ENCODE measurements around the gene C2orf49. TPM values are rescaled to one million over a fixed set of nuclear protein-coding genes. Genes with fewer than 3 reads are reported as not detected.
A peak's percentile ranks its signal among the peaks of the same experiment; 100 is the strongest.
"Not testable (repeated sequence)": the region's sequence is repeated elsewhere in the genome, so short reads cannot be mapped to it uniquely, and the experiment has no call there.

C2orf49 gene
- total RNA-seq, 1 donor from 2014 or later = 21.2 TPM

GRCh38 chr2:105320651-105321215 is 16.6 kb upstream of the C2orf49 start:
- no peak for TF ChIP-seq CTCF (conservative IDR thresholded peaks at IDR 0.05; ENCODE audit: low read depth, low read length)
- DNase-seq (ENCODE audit: low read depth) = no peak
- H3K4me3 ChIP-seq (ENCODE audit: low read depth, low read length) = no peak overlapping the region

- TF ChIP-seq CTCF (conservative IDR thresholded peaks at IDR 0.05; ENCODE audit: low read depth, low read length) = no peak
- no peak overlapping the region for H3K4me3 ChIP-seq (ENCODE audit: low read depth, low read length)
- no peak for DNase-seq (ENCODE audit: low read depth)
Observed at GRCh38 chr2:105321875-105322646, 15.3 kb upstream of the C2orf49 start.

DNA sequence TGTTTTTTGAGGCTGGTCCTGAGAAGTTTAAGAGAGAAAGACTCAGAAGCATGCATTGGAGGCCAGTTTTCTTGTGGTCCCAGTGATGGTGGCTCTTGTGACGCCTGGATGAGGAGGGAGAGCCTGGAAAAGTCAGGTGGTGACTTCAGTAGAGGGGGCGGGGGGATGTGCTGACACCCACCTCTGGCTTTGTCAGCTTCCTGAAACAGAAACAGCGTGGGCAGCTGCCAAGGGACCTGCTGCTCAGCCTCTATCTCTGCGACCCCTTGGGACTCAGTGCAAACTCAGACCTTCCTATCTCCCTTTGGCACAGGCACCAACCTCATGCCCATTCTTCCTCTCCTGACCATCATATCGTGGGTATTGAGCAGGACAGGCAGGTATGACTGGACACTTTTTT is 14.2 kb upstream of the C2orf49 start:
- no peak for DNase-seq (ENCODE audit: low read depth)
- no peak for TF ChIP-seq CTCF (conservative IDR thresholded peaks at IDR 0.05; ENCODE audit: low read depth, low read length)
- H3K4me3 ChIP-seq (ENCODE audit: low read depth, low read length) = no peak overlapping the region

DNA sequence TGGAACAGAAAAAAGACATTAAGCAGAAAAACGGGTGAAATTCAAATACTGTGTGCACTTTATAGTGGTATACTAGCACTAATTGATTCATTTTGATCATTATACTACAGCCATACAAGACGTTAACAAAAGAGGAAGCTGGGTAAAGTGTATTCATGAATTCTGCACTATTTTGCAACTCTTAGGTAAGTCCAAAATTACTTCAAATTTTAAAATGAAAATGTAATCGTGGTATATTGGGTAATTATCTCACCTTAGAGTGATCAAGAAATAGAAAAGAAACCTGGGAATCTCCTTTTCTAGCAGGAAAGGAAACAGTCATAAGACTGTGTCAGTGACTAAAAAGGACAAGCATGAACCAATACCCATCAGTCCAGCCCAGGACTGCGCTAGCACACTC is 13.2 kb upstream of the C2orf49 start:
- H3K4me3 ChIP-seq (ENCODE audit: low read depth, low read length) = no peak overlapping the region
- TF ChIP-seq CTCF (conservative IDR thresholded peaks at IDR 0.05; ENCODE audit: low read depth, low read length) = no peak
- DNase-seq (ENCODE audit: low read depth) = no peak

- TF ChIP-seq CTCF (conservative IDR thresholded peaks at IDR 0.05; ENCODE audit: low read depth, low read length) = no peak
- peak; percentile 54 for DNase-seq (ENCODE audit: low read depth)
Observed at GRCh38 chr2:105324732-105325131, 12.6 kb upstream of the C2orf49 start.

DNA sequence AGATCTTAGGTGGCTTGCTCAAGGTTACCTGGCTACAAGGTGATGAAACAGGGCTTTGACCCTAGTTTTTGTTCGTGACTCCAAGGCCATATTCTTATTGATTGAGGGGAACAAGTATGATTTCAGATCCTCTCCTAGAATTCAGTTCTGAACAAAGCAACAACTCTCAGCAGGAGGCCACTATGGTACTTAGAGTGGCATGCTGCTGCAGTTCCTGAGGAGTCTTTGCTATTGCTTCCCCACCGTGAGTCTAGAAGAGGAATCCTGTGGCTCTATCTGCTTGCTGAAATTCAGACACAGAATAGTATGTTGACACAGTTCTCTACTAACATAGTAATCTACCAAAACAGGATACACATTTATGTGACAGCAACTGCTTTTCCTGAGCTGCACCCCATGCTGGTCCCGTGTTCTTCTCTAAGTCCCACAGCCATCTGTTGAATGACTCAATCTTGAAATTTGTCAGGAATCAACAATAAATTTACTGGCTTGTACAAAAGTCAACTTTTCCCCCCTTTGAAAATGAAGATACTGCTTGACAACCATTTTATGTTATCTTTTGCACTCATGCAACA is 11.9 kb upstream of the C2orf49 start:
- no peak overlapping the region for H3K4me3 ChIP-seq (ENCODE audit: low read depth, low read length)
- DNase-seq (ENCODE audit: low read depth) = no peak
- TF ChIP-seq CTCF (conservative IDR thresholded peaks at IDR 0.05; ENCODE audit: low read depth, low read length) = no peak

More at GRCh38 chr2:105324732-105325131, 12.6 kb upstream of the C2orf49 start:
- no peak overlapping the region for H3K4me3 ChIP-seq (ENCODE audit: low read depth, low read length)

- not testable (repeated sequence) for DNase-seq (ENCODE audit: low read depth); H3K4me3 ChIP-seq (ENCODE audit: low read depth, low read length)
Observed at GRCh38 chr2:105327271-105327670, 10.1 kb upstream of the C2orf49 start.
